ENCODE results near the gene C11orf24.

Gene C11orf24

GRCh38 chr11:68306636-68307035 lies 34.9 kb upstream of the C11orf24 start:
- CTCF ChIA-PET: interaction anchor here (1.3 kb wide), 1 partner anchor 9 kb away, joined by 10 read pairs; no protein-coding TSS in a partner anchor

More at GRCh38 chr11:68306636-68307035, 34.9 kb upstream of the C11orf24 start:
- Histone ChIP-seq H3K4me3 (ENCODE audit: low read depth, low read length) (no peak overlapping the region), H3K36me3 (ENCODE audit: control insufficient read depth in 2 of 2, insufficient read depth in 1 of 2, low read length in 2 of 2) (no peaks in the 10 kb centered on the region), H3K9me3 (ENCODE audit: control insufficient read depth, insufficient read depth, low read depth, low read length) (no peaks in the 10 kb centered on the region), H3K4me1 (ENCODE audit: control insufficient read depth, insufficient read depth, low read length) (no peaks in the 10 kb centered on the region), H3K27ac (ENCODE audit: extremely low read depth, low read depth, low read length) (no peak overlapping the region)
- TF ChIP-seq BCL6B (tag by site-specific recombination; IDR thresholded peaks at IDR 0.05): no peak
- no peak for TF ChIP-seq ZNF214 (tag by site-specific recombination; IDR thresholded peaks at IDR 0.05; ENCODE audit: borderline replicate concordance)
- TF ChIP-seq ZNF518A (tag by site-specific recombination; conservative IDR thresholded peaks at IDR 0.05; ENCODE audit: low read depth): no peak
- no peak for TF ChIP-seq ZNF23 (tag by site-specific recombination; IDR thresholded peaks at IDR 0.05; ENCODE audit: borderline replicate concordance)
- TF ChIP-seq ZNF510 (tag by site-specific recombination; IDR thresholded peaks at IDR 0.05; ENCODE audit: insufficient replicate concordance): no peak
- no peak for TF ChIP-seq ZNF645 (tag by site-specific recombination; IDR thresholded peaks at IDR 0.05)
- no peak for TF ChIP-seq ZBTB44 (tag by site-specific recombination; IDR thresholded peaks at IDR 0.05)
- TF ChIP-seq ZNF211 (tag by site-specific recombination; IDR thresholded peaks at IDR 0.05; ENCODE audit: low read depth): no peak
- TF ChIP-seq SCRT2 (tag by site-specific recombination; IDR thresholded peaks at IDR 0.05): no peak
- POLR2A ChIA-PET: no interaction called here

All from HEK293 (cell line).